Subcutaneous adipose tissue (tissue), 4 donors: Measurements from ENCODE around the gene PRMT3. TPM values are rescaled to one million over a fixed set of nuclear protein-coding genes. Genes with fewer than 3 reads are reported as not detected.

Source experiments
- CTCF ChIP-seq: fragments of 450-650 bp; IDR thresholded peaks from one replicate; pipeline ENCODE4 v1.5.1; 2016; ENCODE audit warnings: low read depth, mild to moderate bottlenecking, control low read depth, antibody characterized with exemption, moderate library complexity
- total RNA-seq, 4 donors: library from RNA; depleted of rRNA; stranded (reverse); fragments of >200 nt; gene quantifications; one replicate each; pipeline ENCODE4 v1.1.0, GENCODE V29; 2016

The PRMT3 gene
- total RNA-seq, 4 donors from 2014 or later, result 13.3 to 18.1 (median 14.9) TPM

- TF ChIP-seq CTCF, result no peak
Measured at GRCh38 chr11:20529757-20530156, 142.2 kb downstream of the PRMT3 start.

GRCh38 chr11:20530942-20531703 is 143.6 kb downstream of the PRMT3 start:
- no peak for TF ChIP-seq CTCF

GRCh38 chr11:20535271-20535881 is 147.9 kb downstream of the PRMT3 start:
- no peak for TF ChIP-seq CTCF

GRCh38 chr11:20536365-20536764 is 148.8 kb downstream of the PRMT3 start:
- no peak for TF ChIP-seq CTCF

GRCh38 chr11:20536784-20537183 is 149.3 kb downstream of the PRMT3 start:
- TF ChIP-seq CTCF, result no peak

GRCh38 chr11:20541503-20541902 is 154.0 kb downstream of the PRMT3 start:
- no peak for TF ChIP-seq CTCF

GRCh38 chr11:20544603-20545237 is 157.2 kb downstream of the PRMT3 start:
- no peak for TF ChIP-seq CTCF
